Measurements from ENCODE around the gene CYFIP1. TPM values are rescaled to one million over a fixed set of nuclear protein-coding genes. Genes with fewer than 3 reads are reported as not detected.
A peak's percentile ranks its signal among the peaks of the same experiment; 100 is the strongest.

Gene CYFIP1
- total RNA-seq, 1 donor from 2014 or later: 116 TPM

GRCh38 chr15:22851513-22851912 lies 128.7 kb downstream of the CYFIP1 start:
- Histone ChIP-seq H3K9me3 (ENCODE audit: insufficient read depth, low read depth, low read length) (no peaks in the 10 kb centered on the region), H3K79me2 (ENCODE audit: insufficient read depth, low read length) (peaks cover 67% of the 10 kb centered on the region), H3K27ac (ENCODE audit: low read depth, low read length) (no peak overlapping the region), H3K4me2 (ENCODE audit: low read length) (no peak overlapping the region), H3K9ac (ENCODE audit: low read length) (no peak overlapping the region), H3K27me3 (ENCODE audit: insufficient read depth, low read length) (no peaks in the 10 kb centered on the region), H3K4me3 (ENCODE audit: insufficient read depth, low read depth, low read length) (no peak overlapping the region), H3K36me3 (ENCODE audit: insufficient read depth, low read length) (peaks cover 41% of the 10 kb centered on the region), H3K4me1 (ENCODE audit: insufficient read depth, low read length) (no peaks in the 10 kb centered on the region), H4K20me1 (ENCODE audit: insufficient read depth, low read length) (peaks cover 46% of the 10 kb centered on the region), H2AFZ (ENCODE audit: low read depth, low read length) (no peak overlapping the region)
- Mint-ChIP-seq H3K4me1 (ENCODE audit: low read depth, unreplicated experiment) (peaks cover 26% of the 10 kb centered on the region), H3K36me3 (ENCODE audit: low read depth, unreplicated experiment) (peaks cover 18% of the 10 kb centered on the region), H3K27ac (ENCODE audit: unreplicated experiment) (no peak overlapping the region), H3K27me3 (ENCODE audit: low read depth, unreplicated experiment) (no peaks in the 10 kb centered on the region), H3K9me3 (ENCODE audit: unreplicated experiment) (no peaks in the 10 kb centered on the region), H3K4me3 (ENCODE audit: unreplicated experiment) (no peak overlapping the region)
- no peak for DNase-seq (ENCODE audit: low read depth)
- TF ChIP-seq EZH2 (IDR thresholded peaks at IDR 0.05; ENCODE audit: insufficient read depth, low read length) (no peak), CTCF (IDR thresholded peaks at IDR 0.05; ENCODE audit: insufficient read depth, low read depth, low read length) (no peak)
- no peak for FAIRE-seq

- TF ChIP-seq EZH2 (IDR thresholded peaks at IDR 0.05; ENCODE audit: insufficient read depth, low read length) (no peak), CTCF (IDR thresholded peaks at IDR 0.05; ENCODE audit: insufficient read depth, low read depth, low read length) (no peak)
- Histone ChIP-seq H3K4me2 (ENCODE audit: low read length) (peak overlapping the region; percentile 1), H3K79me2 (ENCODE audit: insufficient read depth, low read length) (peaks cover 75% of the 10 kb centered on the region), H3K36me3 (ENCODE audit: insufficient read depth, low read length) (peaks cover 33% of the 10 kb centered on the region), H4K20me1 (ENCODE audit: insufficient read depth, low read length) (peaks cover 60% of the 10 kb centered on the region), H3K9me3 (ENCODE audit: insufficient read depth, low read depth, low read length) (no peaks in the 10 kb centered on the region), H3K27me3 (ENCODE audit: insufficient read depth, low read length) (no peaks in the 10 kb centered on the region), H2AFZ (ENCODE audit: low read depth, low read length) (no peak overlapping the region), H3K27ac (ENCODE audit: low read depth, low read length) (no peak overlapping the region), H3K4me1 (ENCODE audit: insufficient read depth, low read length) (no peaks in the 10 kb centered on the region), H3K9ac (ENCODE audit: low read length) (no peak overlapping the region), H3K4me3 (ENCODE audit: insufficient read depth, low read depth, low read length) (no peak overlapping the region)
- Mint-ChIP-seq H3K27me3 (ENCODE audit: low read depth, unreplicated experiment) (no peaks in the 10 kb centered on the region), H3K36me3 (ENCODE audit: low read depth, unreplicated experiment) (peaks cover 22% of the 10 kb centered on the region), H3K4me3 (ENCODE audit: unreplicated experiment) (no peak overlapping the region), H3K27ac (ENCODE audit: unreplicated experiment) (peak overlapping the region; percentile 78), H3K9me3 (ENCODE audit: unreplicated experiment) (no peaks in the 10 kb centered on the region), H3K4me1 (ENCODE audit: low read depth, unreplicated experiment) (peaks cover 35% of the 10 kb centered on the region)
- peak; percentile 31 for DNase-seq (ENCODE audit: low read depth)
- FAIRE-seq: no peak
Observed at GRCh38 chr15:22850055-22850454, 130.1 kb downstream of the CYFIP1 start.

GRCh38 chr15:22846073-22846472 lies 134.1 kb downstream of the CYFIP1 start:
- Histone ChIP-seq H3K4me3 (ENCODE audit: insufficient read depth, low read depth, low read length) (no peak overlapping the region), H3K27me3 (ENCODE audit: insufficient read depth, low read length) (no peaks in the 10 kb centered on the region), H3K4me1 (ENCODE audit: insufficient read depth, low read length) (no peaks in the 10 kb centered on the region), H3K27ac (ENCODE audit: low read depth, low read length) (no peak overlapping the region), H3K9ac (ENCODE audit: low read length) (no peak overlapping the region), H3K9me3 (ENCODE audit: insufficient read depth, low read depth, low read length) (no peaks in the 10 kb centered on the region), H3K4me2 (ENCODE audit: low read length) (no peak overlapping the region), H3K79me2 (ENCODE audit: insufficient read depth, low read length) (peaks cover 96% of the 10 kb centered on the region), H3K36me3 (ENCODE audit: insufficient read depth, low read length) (peaks cover 23% of the 10 kb centered on the region), H4K20me1 (ENCODE audit: insufficient read depth, low read length) (peaks cover 73% of the 10 kb centered on the region), H2AFZ (ENCODE audit: low read depth, low read length) (no peak overlapping the region)
- H3K36me3 Mint-ChIP-seq (ENCODE audit: low read depth, unreplicated experiment): peaks cover 14% of the 10 kb centered on the region
- DNase-seq (ENCODE audit: low read depth): no peak
- no peaks in the 10 kb centered on the region for H3K9me3 Mint-ChIP-seq (ENCODE audit: unreplicated experiment)
- no peaks in the 10 kb centered on the region for H3K27me3 Mint-ChIP-seq (ENCODE audit: low read depth, unreplicated experiment)
- H3K27ac Mint-ChIP-seq (ENCODE audit: unreplicated experiment): no peak overlapping the region
- H3K4me3 Mint-ChIP-seq (ENCODE audit: unreplicated experiment): no peak overlapping the region
- FAIRE-seq: no peak
- TF ChIP-seq CTCF (IDR thresholded peaks at IDR 0.05; ENCODE audit: insufficient read depth, low read depth, low read length) (no peak), EZH2 (IDR thresholded peaks at IDR 0.05; ENCODE audit: insufficient read depth, low read length) (no peak)
- H3K4me1 Mint-ChIP-seq (ENCODE audit: low read depth, unreplicated experiment): peaks cover 51% of the 10 kb centered on the region

Data from astrocyte (in vitro differentiated cells and primary cell).